Hepatocyte (in vitro differentiated cells): ENCODE data around the gene TMEM92. TPM values are rescaled to one million over a fixed set of nuclear protein-coding genes. Genes with fewer than 3 reads are reported as not detected.

Source experiments
- DNase-seq: peaks from one replicate; pipeline ENCODE4 v3.0.0-alpha.2; 2016; ENCODE audit warnings: low spot score
- H2AFZ ChIP-seq: fragments of 200-600 bp; sonication (generic); 2 replicates; pipeline ENCODE4 v1.6.0; 2016; ENCODE audit warnings: antibody characterized with exemption, mild to moderate bottlenecking
- H3K27ac ChIP-seq: fragments of 200-600 bp; sonication (generic); 2 replicates; pipeline ENCODE4 v1.5.1; 2016; ENCODE audit warnings: mild to moderate bottlenecking
- H3K27me3 ChIP-seq: fragments of 200-600 bp; sonication (generic); 2 replicates; pipeline ENCODE4 v1.6.1; 2016
- H3K36me3 ChIP-seq: fragments of 200-600 bp; sonication (generic); replicated peaks from 2 replicates; pipeline ENCODE4 v1.5.1; 2016; ENCODE audit warnings: low read depth; ENCODE audit not compliant: insufficient read depth
- H3K4me1 ChIP-seq: fragments of 200-600 bp; sonication (generic); 2 replicates; pipeline ENCODE4 v1.5.1; 2016; ENCODE audit warnings: mild to moderate bottlenecking, moderate library complexity; ENCODE audit not compliant: insufficient read depth
- H3K4me2 ChIP-seq: fragments of 200-600 bp; sonication (generic); 2 replicates; pipeline ENCODE4 v1.6.0; 2016
- H3K4me3 ChIP-seq: fragments of 200-600 bp; sonication (generic); 2 replicates; pipeline ENCODE4 v1.5.1; 2016; ENCODE audit warnings: mild to moderate bottlenecking
- H3K79me2 ChIP-seq: fragments of 200-600 bp; sonication (generic); 2 replicates; pipeline ENCODE4 v1.6.0; 2017; ENCODE audit warnings: mild to moderate bottlenecking
- H3K9me2 ChIP-seq: fragments of 200-600 bp; sonication (generic); replicated peaks from 2 replicates; pipeline ENCODE4 v1.6.0; 2017; ENCODE audit warnings: mild to moderate bottlenecking; ENCODE audit not compliant: insufficient read depth
- H3K9me3 ChIP-seq: fragments of 200-600 bp; sonication (generic); 2 replicates; pipeline ENCODE4 v1.5.1; 2016; ENCODE audit warnings: low read depth, mild to moderate bottlenecking
- H4K20me1 ChIP-seq: fragments of 200-600 bp; sonication (generic); 2 replicates; pipeline ENCODE4 v1.6.0; 2016; ENCODE audit warnings: mild to moderate bottlenecking; ENCODE audit not compliant: insufficient read depth, poor library complexity, severe bottlenecking
- EZH2 ChIP-seq: fragments of 200-600 bp; sonication (generic); IDR thresholded peaks from 2 replicates; pipeline ENCODE4 v1.6.1; 2016; ENCODE audit warnings: antibody characterized with exemption, mild to moderate bottlenecking, borderline replicate concordance
- EZH2phosphoT487 ChIP-seq: fragments of 200-600 bp; sonication (generic); IDR thresholded peaks from one replicate; pipeline ENCODE4 v1.6.1; 2018; ENCODE audit warnings: antibody characterized with exemption, mild to moderate bottlenecking, low read depth, moderate library complexity; ENCODE audit not compliant: unreplicated experiment, severe bottlenecking
- WGBS: methylation state at CpG from one replicate; pipeline ENCODE4 v1.1.6; 2016; ENCODE audit warnings: low lambda C conversion rate; ENCODE audit errors: missing lambda C conversion rate; 5-methylcytosine and 5-hydroxymethylcytosine counted together
- polyA plus RNA-seq: library from polyadenylated mRNA; unstranded; fragments of >200 nt; fragmentation: Nextera tagmentation; extraction: Ambion mirVana; gene quantifications from 2 replicates; pipeline ENCODE4 v1.2.1, GENCODE V29; 2016
- total RNA-seq: library from RNA; depleted of rRNA; stranded (reverse); fragments of >200 nt; gene quantifications from 2 replicates; pipeline ENCODE4 v1.2.3, GENCODE V29; 2014
- TF ChIP-seq, protein P1 (sequence below): fragments of 200-600 bp; sonication (generic); IDR thresholded peaks from 2 replicates; pipeline ENCODE4 v1.5.1; 2016; ENCODE audit warnings: antibody characterized with exemption, mild to moderate bottlenecking; ENCODE audit not compliant: poor library complexity

Gene TMEM92
- total and polyA plus RNA-seq, 2 experiments from 2014 or later, result 6.9 to 21.7 TPM

DNA sequence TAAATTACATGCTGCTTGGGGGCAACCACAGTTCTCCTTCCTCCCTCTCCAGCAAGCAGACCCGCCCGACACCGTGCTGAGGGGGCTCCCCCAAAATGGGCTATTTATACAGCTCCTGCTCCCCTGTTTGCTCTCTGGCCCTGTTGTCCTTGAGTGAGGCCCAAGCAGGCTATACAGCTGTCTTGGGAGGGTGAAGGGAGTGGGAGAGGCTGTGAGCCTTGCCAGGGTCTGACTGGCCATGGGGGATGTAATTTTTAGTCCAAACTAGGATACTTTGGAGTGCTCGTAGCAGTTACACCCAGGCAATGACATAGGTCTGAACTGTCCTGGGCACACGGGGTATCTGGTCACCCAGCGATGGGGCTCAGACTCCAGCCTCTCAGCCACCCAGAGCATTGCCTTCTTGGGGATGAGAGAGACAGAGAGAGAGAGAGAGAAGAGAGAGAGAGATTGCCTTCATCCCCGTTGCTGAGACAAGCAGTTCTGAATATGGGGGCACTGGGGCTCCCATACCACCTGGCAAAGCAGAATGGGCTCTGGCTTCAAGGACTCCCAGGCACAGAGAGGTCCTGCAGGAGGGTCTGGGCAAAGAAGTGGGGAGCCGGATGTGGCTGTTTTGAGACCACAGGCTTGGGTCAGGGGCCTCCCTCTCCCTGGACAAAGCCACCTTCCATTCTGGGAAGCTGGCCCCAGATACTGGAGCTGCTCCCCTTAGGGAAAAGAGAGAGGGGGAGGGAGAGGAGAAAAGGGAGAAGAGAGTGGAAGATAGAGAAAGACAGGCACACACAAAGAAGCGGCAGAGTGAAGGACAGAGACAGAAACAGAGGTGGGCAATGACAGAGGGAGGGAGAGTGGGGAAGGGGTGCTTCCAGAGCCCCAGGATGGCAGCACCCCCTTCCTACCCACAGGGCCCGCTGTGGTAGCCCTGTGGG is 10.7 kb upstream of the TMEM92 start:
- Histone ChIP-seq H3K9me2 (no peaks in the 10 kb centered on the region), H3K27me3 (peaks cover 2% of the 10 kb centered on the region), H3K27ac (peak overlapping the region; percentile 99), H3K4me1 (peaks cover 73% of the 10 kb centered on the region), H3K4me2 (peak overlapping the region; percentile 65), H4K20me1 (no peaks in the 10 kb centered on the region), H3K79me2 (no peaks in the 10 kb centered on the region), H3K4me3 (no peak overlapping the region), H2AFZ (no peak overlapping the region), H3K9me3 (no peaks in the 10 kb centered on the region), H3K36me3 (no peaks in the 10 kb centered on the region)
- DNase-seq, result peak; percentile 3
- 81% methylated on average over 9 of the region's 10 CpGs for WGBS
- TF ChIP-seq, protein P1, sequence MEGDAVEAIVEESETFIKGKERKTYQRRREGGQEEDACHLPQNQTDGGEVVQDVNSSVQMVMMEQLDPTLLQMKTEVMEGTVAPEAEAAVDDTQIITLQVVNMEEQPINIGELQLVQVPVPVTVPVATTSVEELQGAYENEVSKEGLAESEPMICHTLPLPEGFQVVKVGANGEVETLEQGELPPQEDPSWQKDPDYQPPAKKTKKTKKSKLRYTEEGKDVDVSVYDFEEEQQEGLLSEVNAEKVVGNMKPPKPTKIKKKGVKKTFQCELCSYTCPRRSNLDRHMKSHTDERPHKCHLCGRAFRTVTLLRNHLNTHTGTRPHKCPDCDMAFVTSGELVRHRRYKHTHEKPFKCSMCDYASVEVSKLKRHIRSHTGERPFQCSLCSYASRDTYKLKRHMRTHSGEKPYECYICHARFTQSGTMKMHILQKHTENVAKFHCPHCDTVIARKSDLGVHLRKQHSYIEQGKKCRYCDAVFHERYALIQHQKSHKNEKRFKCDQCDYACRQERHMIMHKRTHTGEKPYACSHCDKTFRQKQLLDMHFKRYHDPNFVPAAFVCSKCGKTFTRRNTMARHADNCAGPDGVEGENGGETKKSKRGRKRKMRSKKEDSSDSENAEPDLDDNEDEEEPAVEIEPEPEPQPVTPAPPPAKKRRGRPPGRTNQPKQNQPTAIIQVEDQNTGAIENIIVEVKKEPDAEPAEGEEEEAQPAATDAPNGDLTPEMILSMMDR, result no peak
- TF ChIP-seq EZH2phosphoT487, result no peak
- TF ChIP-seq EZH2, result no peak

DNA sequence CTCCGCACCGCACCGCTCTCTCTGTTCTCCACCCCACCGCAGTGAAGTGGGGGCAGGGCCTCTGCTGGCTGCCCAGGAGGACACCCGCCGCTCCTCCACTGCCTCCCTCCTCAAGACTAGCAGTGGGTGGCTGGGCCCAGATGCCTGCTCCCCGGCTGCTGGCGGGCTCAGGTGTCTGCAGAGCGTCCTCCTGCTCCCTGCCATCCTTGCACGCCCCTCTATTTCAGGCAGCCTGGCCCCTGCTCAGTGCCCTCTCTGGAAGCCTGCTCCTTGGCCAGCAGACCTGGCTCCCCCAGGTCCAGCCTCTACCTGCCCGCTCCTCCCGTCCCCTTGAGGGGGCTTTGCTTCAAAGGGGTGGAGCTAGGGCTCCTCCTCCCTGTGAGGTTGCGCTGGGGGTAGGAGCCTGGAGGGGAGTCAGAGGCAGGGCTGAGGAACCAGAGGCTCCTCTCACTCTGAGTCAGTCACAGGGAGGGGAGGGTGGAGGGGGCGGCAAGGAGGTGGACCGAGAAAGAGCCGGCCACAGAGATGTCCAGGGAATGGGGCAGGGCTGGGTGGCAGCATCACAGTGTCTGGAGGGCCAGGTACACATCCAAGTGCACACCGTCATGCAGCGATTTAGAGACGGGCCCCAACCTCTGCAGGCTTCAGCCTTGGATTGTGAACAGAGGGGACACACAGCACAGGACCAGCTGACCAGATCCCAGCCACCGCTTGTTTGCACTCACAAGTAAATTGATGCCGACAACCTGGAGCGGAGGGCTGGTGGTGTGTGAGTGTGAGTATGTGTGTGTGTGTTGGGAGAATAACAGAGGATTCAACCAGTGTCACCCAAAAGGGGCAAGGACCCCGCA is 9.8 kb upstream of the TMEM92 start:
- no peaks in the 10 kb centered on the region for H3K36me3 ChIP-seq
- peaks cover 2% of the 10 kb centered on the region for H3K79me2 ChIP-seq
- peak overlapping the region; percentile 99 for H3K27ac ChIP-seq
- no peak for TF ChIP-seq EZH2
- TF ChIP-seq, protein P1, result no peak
- no peak for TF ChIP-seq EZH2phosphoT487
- 49% methylated on average over 21 of the region's 23 CpGs for WGBS
- H2AFZ ChIP-seq, result no peak overlapping the region
- H3K9me2 ChIP-seq, result no peaks in the 10 kb centered on the region
- peak overlapping the region; percentile 65 for H3K4me2 ChIP-seq
- no peaks in the 10 kb centered on the region for H4K20me1 ChIP-seq
- no peaks in the 10 kb centered on the region for H3K9me3 ChIP-seq
- no peak overlapping the region for H3K4me3 ChIP-seq
- peaks cover 73% of the 10 kb centered on the region for H3K4me1 ChIP-seq
- peak; percentile 32 for DNase-seq
- peaks cover 2% of the 10 kb centered on the region for H3K27me3 ChIP-seq

DNA sequence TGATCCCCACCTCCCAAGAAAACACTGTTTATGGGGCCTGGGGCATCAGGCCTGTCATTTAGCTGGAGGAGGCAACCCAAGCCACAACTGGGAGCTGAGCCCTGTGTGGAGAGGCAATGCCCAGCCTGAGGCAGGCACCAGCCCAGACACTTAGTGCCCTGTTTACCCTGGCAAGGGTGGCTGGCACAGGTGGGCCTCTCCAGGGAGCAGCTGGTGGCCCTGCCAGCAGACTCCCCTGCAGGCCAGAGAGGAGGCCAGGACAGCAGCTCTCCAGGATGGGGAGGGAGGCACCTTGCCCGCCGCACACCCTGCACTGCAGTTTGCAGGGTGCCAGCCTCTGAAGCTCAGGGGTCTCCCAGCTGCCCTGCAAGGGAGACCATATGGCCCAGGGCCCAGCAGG is 9.1 kb upstream of the TMEM92 start:
- H3K27me3 ChIP-seq, result peaks cover 2% of the 10 kb centered on the region
- H3K4me1 ChIP-seq, result peaks cover 71% of the 10 kb centered on the region
- peaks cover 6% of the 10 kb centered on the region for H3K79me2 ChIP-seq
- no peak overlapping the region for H2AFZ ChIP-seq
- H3K9me3 ChIP-seq, result no peaks in the 10 kb centered on the region
- H4K20me1 ChIP-seq, result no peaks in the 10 kb centered on the region
- TF ChIP-seq, protein P1, result no peak
- TF ChIP-seq EZH2phosphoT487 (no peak), EZH2 (no peak)
- DNase-seq, result peak; percentile 2
- no peaks in the 10 kb centered on the region for H3K9me2 ChIP-seq
- WGBS, result 96% methylated on average over 2 of the region's 2 CpGs
- no peaks in the 10 kb centered on the region for H3K36me3 ChIP-seq
- H3K27ac ChIP-seq, result peak overlapping the region; percentile 99
- H3K4me2 ChIP-seq, result peak overlapping the region; percentile 73
- no peak overlapping the region for H3K4me3 ChIP-seq
